ENCODE measurements around the gene DRD2.

- TF ChIP-seq, protein P1, sequence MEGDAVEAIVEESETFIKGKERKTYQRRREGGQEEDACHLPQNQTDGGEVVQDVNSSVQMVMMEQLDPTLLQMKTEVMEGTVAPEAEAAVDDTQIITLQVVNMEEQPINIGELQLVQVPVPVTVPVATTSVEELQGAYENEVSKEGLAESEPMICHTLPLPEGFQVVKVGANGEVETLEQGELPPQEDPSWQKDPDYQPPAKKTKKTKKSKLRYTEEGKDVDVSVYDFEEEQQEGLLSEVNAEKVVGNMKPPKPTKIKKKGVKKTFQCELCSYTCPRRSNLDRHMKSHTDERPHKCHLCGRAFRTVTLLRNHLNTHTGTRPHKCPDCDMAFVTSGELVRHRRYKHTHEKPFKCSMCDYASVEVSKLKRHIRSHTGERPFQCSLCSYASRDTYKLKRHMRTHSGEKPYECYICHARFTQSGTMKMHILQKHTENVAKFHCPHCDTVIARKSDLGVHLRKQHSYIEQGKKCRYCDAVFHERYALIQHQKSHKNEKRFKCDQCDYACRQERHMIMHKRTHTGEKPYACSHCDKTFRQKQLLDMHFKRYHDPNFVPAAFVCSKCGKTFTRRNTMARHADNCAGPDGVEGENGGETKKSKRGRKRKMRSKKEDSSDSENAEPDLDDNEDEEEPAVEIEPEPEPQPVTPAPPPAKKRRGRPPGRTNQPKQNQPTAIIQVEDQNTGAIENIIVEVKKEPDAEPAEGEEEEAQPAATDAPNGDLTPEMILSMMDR (conservative IDR thresholded peaks at IDR 0.05; ENCODE audit: low read length) = no peak
- no peak for TF ChIP-seq EZH2phosphoT487 (IDR thresholded peaks at IDR 0.05; ENCODE audit: borderline replicate concordance, low read depth, low read length)
Observed at GRCh38 chr11:113431746-113432145, 43.5 kb downstream of the DRD2 start.

Measured in OCI-LY7 (cell line).